K562 (cell line): Measurements from ENCODE around the gene BNIP5. TPM values are rescaled to one million over a fixed set of nuclear protein-coding genes. Genes with fewer than 3 reads are reported as not detected.

ENCODE experiments used
- CBFA2T3 ChIP-seq: fragments of 450-650 bp; IDR thresholded peaks from 2 replicates; pipeline ENCODE4 v1.6.1; 2017
- CC2D1A ChIP-seq: fragments of 450-650 bp; IDR thresholded peaks from 2 replicates; pipeline ENCODE4 v1.6.1; 2017; ENCODE audit warnings: mild to moderate bottlenecking
- FIP1L1 ChIP-seq: fragments of 200-400 bp; formaldehyde crosslinking; IDR thresholded peaks from 2 replicates; pipeline ENCODE4 v1.6.1; 2018; ENCODE audit warnings: mild to moderate bottlenecking, low read depth, low read length; ENCODE audit not compliant: poor library complexity, severe bottlenecking
- FOXA1 ChIP-seq: fragments of 450-650 bp; IDR thresholded peaks from 2 replicates; pipeline ENCODE4 v1.6.1; 2016; ENCODE audit warnings: mild to moderate bottlenecking, borderline replicate concordance
- MYBL2 ChIP-seq, 2 experiments: fragments of 450-650 bp in 1 of 2; sonication (generic) in 1 of 2; formaldehyde crosslinking in 1 of 2; IDR thresholded peaks; 2 replicates each; pipeline versions ENCODE4 v1.6.1 to v1.8.1; 2017 to 2022; ENCODE audit warnings: borderline replicate concordance in 1 of 2, inconsistent platforms in 1 of 2, low read depth in 1 of 2, mild to moderate bottlenecking in 1 of 2, missing genetic modification reagents in 1 of 2, moderate library complexity in 1 of 2
- RBM39 ChIP-seq: fragments of 200-400 bp; formaldehyde crosslinking; optimal IDR thresholded peaks from 2 replicates; pipeline ENCODE3; 2018; ENCODE audit warnings: low read depth, low read length
- SMARCA4 ChIP-seq: fragments of 450-650 bp; IDR thresholded peaks from 2 replicates; pipeline ENCODE4 v1.6.1; 2016
- STAT6 ChIP-seq: sonication (generic); formaldehyde crosslinking; IDR thresholded peaks from 2 replicates; pipeline ENCODE4 v1.8.1; 2023; ENCODE audit warnings: mild to moderate bottlenecking, missing genetic modification reagents
- TEAD4 ChIP-seq, 2 experiments: sonication (generic) in 1 of 2; formaldehyde crosslinking in 1 of 2; IDR thresholded peaks; 2 replicates each; pipeline versions ENCODE4 v1.6.1 to v1.8.0; 2012 to 2022; ENCODE audit warnings: borderline replicate concordance in 1 of 2, inconsistent platforms in 1 of 2, low read length in 1 of 2, mild to moderate bottlenecking in 1 of 2, missing genetic modification reagents in 1 of 2
- YY1 ChIP-seq, 3 experiments: IDR thresholded peaks; 2 replicates each; pipeline ENCODE4 v1.6.1; 2011; ENCODE audit warnings: low read length in 2 of 3, mild to moderate bottlenecking in 2 of 3, moderate library complexity in 2 of 3, borderline replicate concordance in 1 of 3, control low read depth in 1 of 3, low read depth in 1 of 3; ENCODE audit not compliant: insufficient read depth in 3 of 3, insufficient replicate concordance in 2 of 3, control insufficient read depth in 1 of 3, insufficient read length in 1 of 3; ENCODE audit errors: extremely low read depth in 1 of 3
- ZNF407 ChIP-seq: fragments of 450-650 bp; IDR thresholded peaks from 2 replicates; pipeline ENCODE4 v1.6.1; 2016; ENCODE audit warnings: low read depth
- ZNF449 ChIP-seq: fragments of 250-450 bp; sonication (Bioruptor Pico); IDR thresholded peaks from 2 replicates; pipeline ENCODE4 v1.8.0; 2022; ENCODE audit warnings: moderate library complexity, mild to moderate bottlenecking, inconsistent platforms
- polyA plus RNA-seq, 8 experiments: library from polyadenylated mRNA; depleted of rRNA in 4 of 8; stranded (reverse) in 5 of 8; unstranded in 3 of 8; fragments of >200 nt; fragmentation: Nextera tagmentation in 2 of 8; fragmentation: Illumina TruSeq in 1 of 8; extraction: Ambion mirVana in 2 of 8; extraction: Trizol in 1 of 8; gene quantifications; 2 replicates each; pipeline versions ENCODE4 v1.2.1 to v1.2.3, GENCODE V29; 2011 to 2014; ENCODE audit warnings: inconsistent platforms in 1 of 8, missing spikeins in 1 of 8
- total RNA-seq, 7 experiments: library from RNA; depleted of rRNA in 6 of 7; stranded (reverse); fragments of >200 nt in 6 of 7; fragmentation: Illumina TruSeq in 2 of 7; extraction: Trizol in 2 of 7; gene quantifications; 2 replicates each; pipeline versions ENCODE4 v1.2.1 to v1.2.3, GENCODE V29; 2011 to 2021; ENCODE audit warnings: low replicate concordance in 1 of 7

The BNIP5 gene
- total and polyA plus RNA-seq, 9 of the 15 experiments (the other 6 are each of a cell fraction or from before 2014, with no cell fraction given) = not detected

GRCh38 chr6:36340618-36341454, 4.1 kb upstream of the BNIP5 start (continued):
- TF ChIP-seq ZNF407 = no peak
- no peak for TF ChIP-seq MYBL2 (IDR thresholded peaks at IDR 0.05; ENCODE audit: low read depth)
- no peak for TF ChIP-seq MYBL2 (CRISPR knock-in tag; IDR thresholded peaks at IDR 0.05; ENCODE audit: borderline replicate concordance)
- peak; percentile 58 to 95 (median 91) for TF ChIP-seq YY1 (IDR thresholded peaks at IDR 0.05; ENCODE audit: borderline replicate concordance in 1 of 3, control insufficient read depth in 1 of 3, extremely low read depth in 1 of 3, insufficient read depth in 3 of 3, insufficient read length in 1 of 3, insufficient replicate concordance in 2 of 3, low read depth in 1 of 3, low read length in 2 of 3)
- peak; percentile 67; the same call in 1 of the 2 replicates for TF ChIP-seq TEAD4 (IDR thresholded peaks at IDR 0.05; ENCODE audit: low read length)
- no peak for TF ChIP-seq TEAD4 (CRISPR knock-in tag; IDR thresholded peaks at IDR 0.05; ENCODE audit: borderline replicate concordance)
- TF ChIP-seq CBFA2T3 = no peak
- TF ChIP-seq ZNF449 (CRISPR knock-in tag) = no peak
- TF ChIP-seq FOXA1 = no peak
- no peak for TF ChIP-seq FIP1L1
- 0 out of 2 replicates have a peak, but pooled peaks have one; percentile 59 for TF ChIP-seq STAT6 (CRISPR knock-in tag)
- no peak for TF ChIP-seq RBM39
- no peak for TF ChIP-seq SMARCA4
- TF ChIP-seq CC2D1A = peak; percentile 55; the same call in 1 of the 2 replicates
